Measurements from ENCODE around the gene ZNF12. TPM values are rescaled to one million over a fixed set of nuclear protein-coding genes. Genes with fewer than 3 reads are reported as not detected.
"Not testable (repeated sequence)": the region's sequence is repeated elsewhere in the genome, so short reads cannot be mapped to it uniquely, and the experiment has no call there.

ZNF12 gene
- total RNA-seq, result 16.0 to 18.1 TPM (median 17.5 TPM) in 3 replicates
- long read RNA-seq, full-length matches to known transcripts, result 38 of 43 reads
- long read RNA-seq, partial matches to known transcripts, result 0 of 43 reads
- long read RNA-seq, other reads (novel, unspliced or antisense), result 5 of 43 reads

DNA sequence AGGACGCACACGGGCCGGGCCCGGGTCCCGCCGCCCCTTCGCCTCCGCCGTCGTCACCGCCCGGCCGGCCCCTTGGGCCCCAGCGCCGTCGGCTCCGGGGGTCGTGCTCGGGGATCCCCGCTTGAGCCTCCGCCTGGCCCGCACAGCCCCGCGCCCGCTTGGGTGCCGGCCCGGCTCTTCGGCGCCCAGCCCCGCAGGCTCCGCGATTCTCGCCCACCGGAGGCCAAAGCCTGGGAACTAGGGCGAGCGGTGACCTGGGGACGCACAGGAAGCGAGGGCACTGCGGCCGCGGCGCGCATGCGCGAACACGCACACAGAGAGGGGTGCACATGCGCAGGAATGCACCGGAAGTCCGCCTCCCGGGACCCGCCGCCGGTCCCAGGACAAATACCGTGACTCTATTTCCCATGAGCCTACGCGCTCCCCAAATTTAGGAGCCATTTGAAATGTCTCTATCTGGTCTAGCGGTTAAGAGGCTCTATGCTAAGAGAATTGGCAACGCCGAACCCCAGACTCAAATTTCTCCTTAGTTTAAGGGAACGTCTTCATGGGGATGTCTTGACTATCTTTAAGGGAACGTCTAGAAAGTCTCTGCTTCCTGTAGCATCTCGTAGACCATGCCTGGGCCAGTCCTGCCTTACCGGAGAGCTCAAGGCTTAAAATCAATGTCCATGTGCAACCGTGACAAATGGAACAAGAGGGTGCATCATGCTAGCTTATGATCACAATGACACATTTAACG lies at the start of gene ZNF12:
Gene ZNF12, minus strand, starts transcription at position 282 of the 742 bp plus-strand sequence. CDS start 1,774 bp downstream, outside the sequence.
- no peaks in the 10 kb centered on the region for H3K27me3 Mint-ChIP-seq (ENCODE audit: low read depth)
- peaks cover 27% of the 10 kb centered on the region for H3K9me3 Mint-ChIP-seq (ENCODE audit: low read depth)
- H3K36me3 Mint-ChIP-seq (ENCODE audit: low read depth), result peaks cover 25% of the 10 kb centered on the region
- peak; percentile 98 for DNase-seq (ENCODE audit: low spot score)
- peak within 1 kb of the TSS; percentile 95 for H3K27ac Mint-ChIP-seq (ENCODE audit: unreplicated experiment)
- peaks cover 33% of the 10 kb centered on the region for H3K4me1 Mint-ChIP-seq (ENCODE audit: low read depth)
- peak within 1 kb of the TSS; percentile 88 for H3K4me3 Mint-ChIP-seq (ENCODE audit: unreplicated experiment)
- no peak for TF ChIP-seq CTCF (IDR thresholded peaks at IDR 0.05)

GRCh38 chr7:6753964-6754363 lies 47.2 kb upstream of the ZNF12 start, which contains the start of gene RSPH10B2:
RSPH10B2 (plus strand) TSS chr7:6754103; CDS start chr7:6757678, 3,575 bp downstream.
- H3K4me1 Mint-ChIP-seq (ENCODE audit: low read depth); H3K27ac Mint-ChIP-seq (ENCODE audit: unreplicated experiment); H3K27me3 Mint-ChIP-seq (ENCODE audit: low read depth); H3K36me3 Mint-ChIP-seq (ENCODE audit: low read depth); H3K9me3 Mint-ChIP-seq (ENCODE audit: low read depth); H3K4me3 Mint-ChIP-seq (ENCODE audit: unreplicated experiment); DNase-seq (ENCODE audit: low spot score): not testable (repeated sequence)

DNA sequence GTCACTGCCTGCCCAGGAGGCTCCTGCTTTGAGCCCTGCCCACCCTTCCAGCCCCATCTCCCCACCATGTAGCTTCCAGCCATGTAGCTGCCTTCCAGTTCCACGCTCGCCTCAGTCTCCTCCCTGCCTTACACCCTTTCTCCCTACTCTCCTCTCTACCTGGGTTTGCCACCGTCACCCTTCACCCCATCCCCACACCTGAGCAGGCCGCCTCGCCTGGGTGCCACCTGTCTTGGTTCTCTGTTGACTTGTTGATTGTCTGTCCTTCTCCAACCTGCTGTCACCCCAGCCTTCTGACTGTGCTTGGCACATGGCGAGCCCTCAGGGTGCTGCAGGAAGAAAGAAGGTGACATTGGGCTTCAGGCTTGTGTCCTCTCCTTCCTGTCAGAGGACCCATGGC lies 43.4 kb upstream of the ZNF12 start:
- peak; percentile 86 for DNase-seq (ENCODE audit: low spot score)
- not testable (repeated sequence) for H3K27ac Mint-ChIP-seq (ENCODE audit: unreplicated experiment); H3K27me3 Mint-ChIP-seq (ENCODE audit: low read depth); H3K36me3 Mint-ChIP-seq (ENCODE audit: low read depth); H3K4me3 Mint-ChIP-seq (ENCODE audit: unreplicated experiment); H3K4me1 Mint-ChIP-seq (ENCODE audit: low read depth); H3K9me3 Mint-ChIP-seq (ENCODE audit: low read depth)

- not testable (repeated sequence) for H3K36me3 Mint-ChIP-seq (ENCODE audit: low read depth); H3K4me1 Mint-ChIP-seq (ENCODE audit: low read depth); H3K4me3 Mint-ChIP-seq (ENCODE audit: unreplicated experiment); H3K27ac Mint-ChIP-seq (ENCODE audit: unreplicated experiment); H3K9me3 Mint-ChIP-seq (ENCODE audit: low read depth); DNase-seq (ENCODE audit: low spot score); H3K27me3 Mint-ChIP-seq (ENCODE audit: low read depth)
Measured at GRCh38 chr7:6749335-6749734, 42.6 kb upstream of the ZNF12 start.

- H3K36me3 Mint-ChIP-seq (ENCODE audit: low read depth); H3K27me3 Mint-ChIP-seq (ENCODE audit: low read depth); H3K4me1 Mint-ChIP-seq (ENCODE audit: low read depth); H3K9me3 Mint-ChIP-seq (ENCODE audit: low read depth); H3K4me3 Mint-ChIP-seq (ENCODE audit: unreplicated experiment); DNase-seq (ENCODE audit: low spot score); H3K27ac Mint-ChIP-seq (ENCODE audit: unreplicated experiment): not testable (repeated sequence)
Measured at GRCh38 chr7:6744410-6745100, 37.8 kb upstream of the ZNF12 start.

DNA sequence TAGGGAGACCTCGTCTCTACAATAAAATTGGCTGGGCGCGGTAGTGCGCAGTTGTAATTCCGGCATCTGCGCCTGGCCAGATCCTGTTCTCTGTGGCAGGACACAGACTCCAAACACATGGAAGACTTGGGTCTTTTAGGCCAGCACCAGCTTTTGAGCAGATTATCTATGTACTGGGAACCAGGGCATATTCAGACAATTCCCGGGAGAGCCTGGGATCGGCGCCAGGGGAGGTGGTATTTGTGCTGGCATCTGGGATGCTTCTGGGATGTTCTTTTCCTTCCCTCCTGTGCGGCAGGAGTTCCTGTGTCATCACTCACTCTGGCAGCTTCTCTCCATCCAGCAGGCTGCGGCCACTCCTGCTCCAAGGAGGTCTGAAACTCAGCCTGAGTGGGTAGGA lies 31.7 kb upstream of the ZNF12 start:
- H3K4me3 Mint-ChIP-seq (ENCODE audit: unreplicated experiment); DNase-seq (ENCODE audit: low spot score); H3K27ac Mint-ChIP-seq (ENCODE audit: unreplicated experiment); H3K9me3 Mint-ChIP-seq (ENCODE audit: low read depth); H3K27me3 Mint-ChIP-seq (ENCODE audit: low read depth); H3K4me1 Mint-ChIP-seq (ENCODE audit: low read depth): not testable (repeated sequence)
- H3K36me3 Mint-ChIP-seq (ENCODE audit: low read depth), result peaks cover 19% of the 10 kb centered on the region

- peaks cover 23% of the 10 kb centered on the region for H3K4me1 Mint-ChIP-seq (ENCODE audit: low read depth)
- H3K36me3 Mint-ChIP-seq (ENCODE audit: low read depth), result peaks cover 18% of the 10 kb centered on the region
- H3K27me3 Mint-ChIP-seq (ENCODE audit: low read depth), result no peaks in the 10 kb centered on the region
- TF ChIP-seq CTCF (IDR thresholded peaks at IDR 0.05), result no peak
- peaks cover 3% of the 10 kb centered on the region for H3K9me3 Mint-ChIP-seq (ENCODE audit: low read depth)
- peak overlapping the region; percentile 92 for H3K27ac Mint-ChIP-seq (ENCODE audit: unreplicated experiment)
- no peak for DNase-seq (ENCODE audit: low spot score)
- peak overlapping the region; percentile 87 for H3K4me3 Mint-ChIP-seq (ENCODE audit: unreplicated experiment)
Measured at GRCh38 chr7:6730343-6730633, 23.5 kb upstream of the ZNF12 start.
